Measurements from ENCODE around the gene ARHGAP45.
A peak's percentile ranks its signal among the peaks of the same experiment; 100 is the strongest.
"Not testable (repeated sequence)": the region's sequence is repeated elsewhere in the genome, so short reads cannot be mapped to it uniquely, and the experiment has no call there.

Gene ARHGAP45, protein sequence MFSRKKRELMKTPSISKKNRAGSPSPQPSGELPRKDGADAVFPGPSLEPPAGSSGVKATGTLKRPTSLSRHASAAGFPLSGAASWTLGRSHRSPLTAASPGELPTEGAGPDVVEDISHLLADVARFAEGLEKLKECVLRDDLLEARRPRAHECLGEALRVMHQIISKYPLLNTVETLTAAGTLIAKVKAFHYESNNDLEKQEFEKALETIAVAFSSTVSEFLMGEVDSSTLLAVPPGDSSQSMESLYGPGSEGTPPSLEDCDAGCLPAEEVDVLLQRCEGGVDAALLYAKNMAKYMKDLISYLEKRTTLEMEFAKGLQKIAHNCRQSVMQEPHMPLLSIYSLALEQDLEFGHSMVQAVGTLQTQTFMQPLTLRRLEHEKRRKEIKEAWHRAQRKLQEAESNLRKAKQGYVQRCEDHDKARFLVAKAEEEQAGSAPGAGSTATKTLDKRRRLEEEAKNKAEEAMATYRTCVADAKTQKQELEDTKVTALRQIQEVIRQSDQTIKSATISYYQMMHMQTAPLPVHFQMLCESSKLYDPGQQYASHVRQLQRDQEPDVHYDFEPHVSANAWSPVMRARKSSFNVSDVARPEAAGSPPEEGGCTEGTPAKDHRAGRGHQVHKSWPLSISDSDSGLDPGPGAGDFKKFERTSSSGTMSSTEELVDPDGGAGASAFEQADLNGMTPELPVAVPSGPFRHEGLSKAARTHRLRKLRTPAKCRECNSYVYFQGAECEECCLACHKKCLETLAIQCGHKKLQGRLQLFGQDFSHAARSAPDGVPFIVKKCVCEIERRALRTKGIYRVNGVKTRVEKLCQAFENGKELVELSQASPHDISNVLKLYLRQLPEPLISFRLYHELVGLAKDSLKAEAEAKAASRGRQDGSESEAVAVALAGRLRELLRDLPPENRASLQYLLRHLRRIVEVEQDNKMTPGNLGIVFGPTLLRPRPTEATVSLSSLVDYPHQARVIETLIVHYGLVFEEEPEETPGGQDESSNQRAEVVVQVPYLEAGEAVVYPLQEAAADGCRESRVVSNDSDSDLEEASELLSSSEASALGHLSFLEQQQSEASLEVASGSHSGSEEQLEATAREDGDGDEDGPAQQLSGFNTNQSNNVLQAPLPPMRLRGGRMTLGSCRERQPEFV

DNA sequence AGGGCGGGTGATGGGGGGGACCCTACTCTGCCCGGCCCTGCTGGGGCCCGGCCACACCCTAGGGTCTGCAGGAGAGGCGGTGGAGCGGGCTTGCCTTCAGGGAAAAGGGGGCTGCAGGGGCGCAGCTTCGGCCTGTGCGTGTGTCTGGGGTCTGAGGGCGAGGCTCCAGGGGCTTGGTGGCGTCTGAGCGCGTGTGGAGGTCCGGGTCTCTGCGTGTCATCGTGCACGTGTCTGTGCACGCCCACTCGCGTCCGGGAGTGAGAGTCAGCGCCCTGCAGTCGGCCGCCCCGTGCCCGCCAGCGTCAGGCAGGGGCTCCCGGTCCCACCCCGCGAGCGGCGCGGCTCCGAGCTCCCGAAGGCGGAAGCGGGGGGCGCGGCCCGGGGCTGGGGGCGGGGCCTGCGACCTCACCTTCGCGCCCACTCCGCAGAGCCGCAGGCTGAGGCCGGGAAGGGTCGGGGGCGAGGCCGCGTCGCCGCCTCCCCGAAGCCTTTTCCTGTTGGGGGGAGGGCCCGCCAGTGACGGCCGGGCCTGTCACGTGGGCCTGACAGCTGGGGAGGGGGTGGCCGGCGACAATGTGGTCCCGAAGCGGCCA is at the start of gene ARHGAP45:
TSS of gene ARHGAP45 (plus strand) at position 420 of the 593 bp plus-strand sequence. CDS start 239 bp downstream, outside the sequence.
- DNase-seq (ENCODE audit: low spot score), result no peak

DNA sequence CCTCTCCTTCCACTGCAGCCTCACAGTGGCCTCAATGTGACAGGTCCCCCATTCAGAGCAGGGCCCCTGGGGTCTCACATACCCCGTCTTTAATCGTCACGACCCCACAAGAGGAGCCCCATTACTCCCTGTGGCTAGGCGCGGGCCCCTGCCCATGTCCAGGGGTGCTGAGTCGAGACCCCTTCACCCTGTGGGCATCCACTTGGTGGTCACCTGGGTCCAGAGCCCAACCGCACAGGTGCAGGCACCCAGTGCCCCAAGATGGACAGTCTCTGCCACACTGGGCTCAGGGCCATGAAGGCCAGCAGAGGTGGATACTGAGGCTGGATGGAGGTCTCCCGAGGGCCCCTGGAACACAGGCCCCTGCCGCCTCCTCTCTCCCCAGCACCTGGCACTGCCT is 49.1 kb upstream of the ARHGAP45 start:
- no peak for DNase-seq (ENCODE audit: low spot score)

DNA sequence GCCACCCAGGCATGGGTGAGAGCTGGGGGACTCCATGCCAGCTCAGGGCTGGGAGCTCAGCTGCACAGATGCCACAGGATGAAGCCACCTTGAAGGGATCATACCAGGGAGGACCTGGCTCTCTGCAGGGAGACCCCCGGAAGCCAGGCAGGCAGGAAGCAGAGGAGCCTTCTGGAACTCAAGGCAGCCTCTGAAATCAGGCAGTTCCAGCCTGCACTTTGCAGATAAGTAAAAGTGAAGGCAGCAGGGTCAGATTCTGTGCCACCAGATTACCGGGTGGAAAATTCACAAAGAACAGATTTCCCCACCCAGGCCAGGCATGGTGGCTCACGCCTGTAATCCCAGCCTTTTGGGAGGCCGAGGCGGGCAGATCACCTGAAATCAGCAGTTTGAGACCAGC is 48.6 kb upstream of the ARHGAP45 start:
- no peak for DNase-seq (ENCODE audit: low spot score)

DNA sequence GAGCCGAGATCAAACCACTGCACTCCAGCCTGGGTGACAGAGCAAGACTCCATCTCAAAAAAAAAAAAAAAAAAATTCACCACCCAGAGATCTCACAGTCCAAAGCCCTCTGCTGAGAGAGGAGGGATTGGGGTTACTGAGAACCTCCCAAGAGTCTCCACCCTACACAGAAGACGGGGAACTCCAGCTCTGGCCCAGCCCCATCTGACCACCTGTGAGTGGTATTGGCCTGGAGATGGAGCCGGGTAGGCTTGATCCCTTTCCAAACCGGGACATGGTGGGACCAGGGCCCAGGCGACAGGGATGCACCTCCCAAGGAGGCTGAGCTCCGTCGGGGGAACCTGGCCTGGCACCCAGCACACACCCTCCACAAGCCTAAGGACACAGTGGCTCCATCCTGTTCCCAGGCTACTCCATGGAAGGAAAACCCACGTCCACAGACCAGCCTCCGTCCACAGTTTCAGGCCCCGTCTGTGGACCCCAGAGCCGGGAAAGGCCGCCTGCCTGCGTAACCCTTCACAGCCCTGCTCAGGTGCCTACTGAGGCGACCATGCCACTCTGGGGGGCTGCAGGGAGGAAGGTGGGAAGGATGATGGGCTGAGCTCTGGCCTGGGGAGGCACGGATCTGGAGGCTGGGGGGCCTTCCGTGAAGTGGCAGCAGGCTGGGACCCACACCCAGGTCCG is 47.9 kb upstream of the ARHGAP45 start:
- no peak for DNase-seq (ENCODE audit: low spot score)

DNA sequence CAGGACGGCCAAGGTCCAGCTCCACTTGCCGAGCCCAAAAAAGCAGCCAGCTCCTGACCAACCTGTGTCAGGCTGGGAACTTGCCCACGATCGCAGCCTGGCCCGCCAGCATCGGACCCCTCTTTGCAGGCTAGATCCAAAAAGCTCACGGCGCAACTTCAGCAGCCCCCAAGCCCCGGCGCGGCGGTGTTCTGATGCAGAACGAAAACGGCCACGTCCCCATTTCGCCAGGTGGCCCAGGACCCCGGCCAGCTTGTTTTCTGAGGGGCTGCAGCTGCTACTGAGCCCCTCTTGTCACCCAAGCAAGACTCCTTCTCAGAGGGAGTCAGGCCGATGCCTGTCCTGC is 47.4 kb upstream of the ARHGAP45 start:
- no peak for DNase-seq (ENCODE audit: low spot score)

DNA sequence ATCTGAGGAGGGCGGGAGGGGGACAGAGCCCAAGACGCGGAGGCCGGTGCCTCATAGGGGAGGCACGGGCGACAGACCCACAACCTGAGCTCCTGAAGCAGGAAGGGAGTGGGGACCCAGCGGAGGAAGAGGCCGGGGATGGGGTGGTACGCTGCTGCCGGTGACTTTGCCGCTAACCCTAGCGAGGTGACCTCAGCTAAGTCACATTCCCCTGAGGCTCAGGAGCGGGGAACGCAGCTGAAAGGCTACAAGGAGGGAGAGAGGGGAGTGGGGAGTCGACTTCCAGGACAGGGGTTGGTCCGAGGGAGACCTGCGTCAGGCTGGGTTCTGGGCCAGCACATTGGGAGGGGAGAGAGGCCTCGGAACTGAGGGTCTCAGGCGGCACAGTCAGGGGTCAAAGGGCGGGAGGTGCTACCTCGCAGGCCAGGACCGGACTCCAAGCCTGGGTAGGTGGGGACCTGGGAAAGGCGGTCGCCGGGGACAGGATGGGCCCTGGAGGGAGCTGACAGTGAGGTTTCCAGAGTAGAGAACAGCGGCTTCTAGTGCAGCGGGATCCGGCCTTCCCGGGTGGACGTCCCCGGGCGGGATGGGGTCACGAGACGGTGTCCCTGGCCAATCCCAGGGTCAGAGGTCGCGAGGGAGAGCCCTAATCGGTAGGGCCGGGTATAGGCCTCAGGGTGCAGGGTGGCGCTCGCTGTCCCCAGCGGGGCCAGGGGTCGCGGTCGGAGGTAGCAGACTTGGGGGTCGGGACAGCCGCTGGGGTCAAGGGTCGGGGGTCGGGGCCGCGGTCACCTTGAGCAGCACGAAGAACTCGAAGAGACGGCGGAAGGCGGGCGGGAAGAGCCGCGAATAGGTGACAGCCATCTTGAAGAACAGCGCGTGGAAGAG is 46.7 kb upstream of the ARHGAP45 start:
- no peak for DNase-seq (ENCODE audit: low spot score)

DNA sequence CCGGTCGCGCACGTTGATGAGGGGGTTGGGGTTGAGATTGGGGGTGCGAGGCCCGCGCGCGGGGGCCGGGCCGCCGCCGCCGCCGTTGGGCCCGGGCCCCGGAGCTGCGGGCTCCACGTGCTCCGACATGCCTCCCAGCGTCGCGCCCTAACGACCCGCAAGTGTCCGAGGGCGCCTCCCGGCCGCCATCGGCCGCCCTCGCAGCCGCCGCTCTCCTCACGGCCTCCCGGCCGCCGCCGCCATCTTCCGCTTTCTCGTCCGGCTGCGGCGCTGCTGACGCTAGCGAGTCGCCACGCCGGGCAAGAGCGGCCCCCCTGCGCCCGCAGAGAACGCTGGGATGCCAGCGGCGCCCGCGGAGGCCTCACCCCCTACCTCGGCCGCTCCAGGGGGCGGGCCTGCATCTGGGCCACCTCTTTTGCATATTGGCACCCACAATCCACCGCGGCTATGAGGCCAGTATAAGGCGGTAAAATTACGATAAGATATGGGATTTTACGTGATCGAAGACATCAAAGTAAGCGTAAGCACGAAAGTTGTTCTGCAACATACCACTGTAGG is 46.0 kb upstream of the ARHGAP45 start, which contains the start of gene TMEM259:
TSS of gene TMEM259 (minus strand) at position 256 of the 558 bp plus-strand sequence. CDS start at position 129, 127 bp downstream.
- DNase-seq (ENCODE audit: low spot score), result peak; percentile 98

DNA sequence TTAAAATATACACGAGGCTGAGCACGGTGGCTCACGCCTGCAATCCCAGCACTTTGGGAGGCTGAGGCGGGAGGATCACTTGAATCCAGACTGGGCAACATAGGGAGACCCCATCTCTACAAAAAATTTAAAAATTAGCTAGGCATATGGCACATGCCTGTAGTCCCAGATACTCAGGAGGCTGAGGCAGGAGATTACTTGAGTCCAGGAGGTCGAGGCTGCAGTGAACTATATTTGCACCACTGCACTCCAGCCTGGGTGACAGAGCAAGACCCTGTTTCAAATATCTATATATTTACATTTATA is 43.1 kb upstream of the ARHGAP45 start:
- not testable (repeated sequence) for DNase-seq (ENCODE audit: low spot score)

DNA sequence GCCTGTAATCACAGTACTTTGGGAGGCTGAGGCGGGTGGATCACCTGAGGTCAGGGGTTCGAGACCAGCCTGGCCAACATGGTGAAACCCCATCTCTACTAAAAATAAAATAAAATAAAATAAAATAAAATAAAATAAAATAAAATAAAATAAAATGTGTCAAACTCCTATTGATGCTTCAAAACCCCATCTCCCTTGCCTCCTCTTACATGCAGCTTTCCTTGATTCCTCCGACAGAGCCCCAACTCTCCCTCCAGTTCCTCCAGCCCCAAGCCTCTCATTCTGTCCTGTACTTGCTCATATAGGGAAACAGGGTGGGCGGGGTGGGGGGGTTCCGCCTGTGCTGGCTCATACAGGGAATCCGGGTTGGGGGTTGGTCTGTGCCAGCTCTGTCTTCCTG is 41.9 kb upstream of the ARHGAP45 start:
- not testable (repeated sequence) for DNase-seq (ENCODE audit: low spot score)

DNA sequence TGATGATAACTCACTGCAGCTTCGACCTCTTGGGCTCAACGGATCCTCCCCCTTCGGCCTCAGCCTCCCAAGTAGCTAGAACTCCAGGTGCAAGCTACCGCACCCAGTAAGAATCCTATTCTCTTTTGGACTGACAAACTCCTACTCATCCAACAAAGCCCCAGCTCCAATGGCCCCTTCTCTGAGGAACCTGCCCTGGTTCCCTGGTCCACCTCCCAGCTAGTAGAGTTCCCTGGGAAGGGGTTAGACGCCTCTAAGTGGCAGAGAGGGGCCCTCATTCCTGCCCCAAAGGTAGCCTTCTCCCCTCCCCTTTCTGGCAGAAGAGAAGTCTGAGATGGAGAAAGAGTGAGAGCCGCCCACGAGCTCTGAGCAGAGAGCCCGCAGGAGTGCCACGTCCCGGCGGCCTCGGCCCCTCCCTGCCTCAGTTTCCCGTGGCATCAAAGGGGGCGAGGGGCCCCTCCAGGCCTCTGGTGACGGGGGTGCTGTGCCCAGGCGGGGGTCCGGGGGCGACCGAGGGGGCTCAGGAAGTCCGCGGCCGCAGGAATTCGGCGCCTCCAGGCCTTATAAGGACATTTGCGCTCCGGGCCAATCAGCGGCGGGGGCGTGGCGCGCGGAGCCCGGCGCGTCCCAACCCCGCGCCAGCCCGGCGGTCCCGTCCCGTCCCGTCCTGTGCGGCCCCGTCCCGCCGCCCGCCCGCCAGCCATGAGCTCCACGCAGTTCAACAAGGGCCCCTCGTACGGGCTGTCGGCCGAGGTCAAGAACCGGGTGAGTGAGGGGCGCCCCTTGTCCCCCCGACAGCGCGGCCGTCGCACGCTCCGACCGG is 40.8 kb upstream of the ARHGAP45 start, which contains the start of gene CNN2:
TSS of gene CNN2 (plus strand) at position 649 of the 823 bp plus-strand sequence. CDS start at position 703, 54 bp downstream.
- DNase-seq (ENCODE audit: low spot score), result peak; percentile 81

DNA sequence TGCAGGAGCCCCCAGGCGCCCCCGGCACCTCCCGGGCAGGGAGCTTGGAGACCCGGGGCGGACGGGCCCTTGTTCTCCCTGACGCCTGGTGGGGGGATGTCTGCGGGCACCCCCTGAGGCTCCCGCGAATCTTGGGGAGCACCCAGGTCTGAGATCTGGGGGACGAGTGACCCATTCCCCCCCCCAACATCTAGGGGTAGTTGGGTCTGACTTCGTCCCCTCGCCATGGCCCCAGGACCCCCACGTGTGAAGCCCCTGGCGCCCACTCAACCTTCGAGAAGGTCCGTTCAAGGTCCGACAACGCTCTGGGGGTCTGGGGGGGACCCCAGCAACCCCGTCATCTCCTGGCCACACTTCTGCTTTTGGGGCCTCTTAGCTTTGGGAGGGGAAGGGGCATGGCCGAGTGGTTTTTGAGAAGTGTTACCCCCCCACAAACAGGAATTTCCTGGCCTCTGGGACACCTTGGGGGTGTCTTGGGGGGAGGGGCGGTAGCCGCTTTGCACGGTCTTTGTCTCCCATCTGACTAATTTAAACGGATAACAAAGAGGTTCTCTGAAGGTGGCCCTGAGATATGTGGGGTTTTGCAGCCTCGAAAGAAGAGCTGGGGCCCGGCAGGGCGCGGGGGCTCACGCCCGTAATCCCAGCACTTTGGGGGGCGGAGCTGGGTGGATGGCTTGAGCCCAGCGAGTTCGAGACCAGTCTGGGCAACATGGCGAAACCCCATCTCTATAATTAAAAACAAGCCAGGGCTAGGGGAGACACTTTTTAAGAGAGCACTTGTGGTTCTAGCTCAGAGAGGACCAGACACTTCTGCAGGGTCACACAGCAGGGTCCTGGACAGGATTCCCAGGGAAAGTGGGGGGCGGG is 40.0 kb upstream of the ARHGAP45 start:
- DNase-seq (ENCODE audit: low spot score), result no peak

DNA sequence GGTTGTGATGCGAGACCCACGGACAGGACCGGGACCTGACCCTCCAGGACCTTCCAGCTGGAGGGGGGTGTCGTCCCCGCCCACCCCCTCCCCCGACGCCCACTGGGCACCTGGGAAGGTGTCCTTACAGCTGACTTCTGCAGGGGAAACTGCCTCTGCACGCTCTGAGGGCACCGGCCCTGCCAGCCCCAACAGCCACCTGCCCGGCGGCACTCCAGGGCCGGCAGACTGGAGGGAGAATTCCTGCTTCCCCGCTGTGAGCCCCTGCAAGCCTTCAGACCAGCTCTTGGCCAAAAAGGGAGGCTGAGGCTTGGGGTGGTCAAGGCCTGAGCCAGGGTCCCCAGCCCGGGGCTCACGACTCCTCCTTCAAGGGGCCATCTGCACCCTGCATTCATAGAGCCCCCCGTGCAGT is 39.3 kb upstream of the ARHGAP45 start:
- DNase-seq (ENCODE audit: low spot score), result peak; percentile 16

DNA sequence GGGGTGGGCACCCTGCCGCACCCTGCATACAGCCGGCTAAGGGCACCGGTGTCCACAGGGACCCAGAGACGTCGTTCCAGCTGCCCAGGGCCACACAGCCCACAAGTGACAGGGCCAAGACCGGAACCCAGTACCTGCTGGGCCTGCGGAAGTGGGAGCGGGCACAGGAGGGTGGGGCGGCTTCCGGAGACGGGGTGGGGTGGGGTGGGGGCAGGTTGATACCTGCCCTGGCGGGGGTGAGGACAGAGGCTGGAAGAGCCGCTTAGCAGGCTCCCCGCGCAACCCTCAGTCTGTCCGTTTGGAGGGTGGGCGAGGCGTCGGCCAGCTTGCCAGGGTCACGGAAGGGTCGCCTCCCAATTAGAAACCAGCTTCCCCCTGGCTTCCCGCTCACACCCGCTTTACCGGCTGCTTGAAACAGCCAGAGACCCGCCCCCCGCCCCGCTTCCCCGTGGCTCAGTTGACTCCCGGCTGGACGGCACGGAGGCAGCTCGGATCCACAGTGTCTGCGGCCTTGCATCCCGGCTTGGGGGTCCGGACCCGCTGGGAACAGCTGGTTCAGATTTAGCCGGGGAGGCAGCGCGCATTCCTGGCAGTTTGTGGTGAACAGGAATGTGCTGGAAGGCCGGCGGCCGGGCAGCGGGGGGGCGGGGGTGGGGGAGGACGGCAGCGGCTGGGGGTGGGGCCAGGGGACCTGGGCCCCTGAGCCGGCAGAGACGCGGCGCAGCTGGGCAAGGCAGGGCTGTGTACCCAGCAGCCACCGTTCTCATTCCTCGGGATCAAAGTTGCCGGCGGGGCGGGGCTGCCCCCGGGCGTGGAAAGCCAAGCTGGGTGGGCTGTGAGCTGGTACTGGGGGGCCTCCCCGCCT is 38.7 kb upstream of the ARHGAP45 start:
- DNase-seq (ENCODE audit: low spot score), result peak; percentile 75

DNA sequence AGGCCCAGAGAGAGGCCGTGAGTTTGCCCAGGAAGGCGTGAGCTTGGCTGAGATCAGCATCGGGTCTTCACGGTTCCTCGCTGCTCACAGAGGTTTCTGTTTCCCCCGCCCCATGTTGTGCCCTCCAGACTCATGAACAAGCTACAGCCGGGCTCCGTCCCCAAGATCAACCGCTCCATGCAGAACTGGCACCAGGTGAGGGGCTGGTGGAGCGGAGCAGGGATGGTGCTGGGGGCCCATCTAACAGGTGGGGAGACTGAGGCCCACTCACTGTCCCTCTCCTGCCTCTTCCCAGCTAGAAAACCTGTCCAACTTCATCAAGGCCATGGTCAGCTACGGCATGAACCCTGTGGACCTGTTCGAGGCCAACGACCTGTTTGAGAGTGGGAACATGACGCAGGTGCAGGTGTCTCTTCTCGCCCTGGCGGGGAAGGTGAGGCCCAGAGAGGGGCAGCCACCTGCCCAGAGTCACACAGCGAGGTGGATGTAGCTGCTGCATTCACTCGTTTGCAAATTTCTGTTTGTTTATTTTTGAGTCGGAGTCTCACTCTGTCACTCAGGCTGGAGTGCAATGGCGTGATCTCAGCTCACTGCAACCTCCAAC is 34.6 kb upstream of the ARHGAP45 start:
- DNase-seq (ENCODE audit: low spot score), result no peak

DNA sequence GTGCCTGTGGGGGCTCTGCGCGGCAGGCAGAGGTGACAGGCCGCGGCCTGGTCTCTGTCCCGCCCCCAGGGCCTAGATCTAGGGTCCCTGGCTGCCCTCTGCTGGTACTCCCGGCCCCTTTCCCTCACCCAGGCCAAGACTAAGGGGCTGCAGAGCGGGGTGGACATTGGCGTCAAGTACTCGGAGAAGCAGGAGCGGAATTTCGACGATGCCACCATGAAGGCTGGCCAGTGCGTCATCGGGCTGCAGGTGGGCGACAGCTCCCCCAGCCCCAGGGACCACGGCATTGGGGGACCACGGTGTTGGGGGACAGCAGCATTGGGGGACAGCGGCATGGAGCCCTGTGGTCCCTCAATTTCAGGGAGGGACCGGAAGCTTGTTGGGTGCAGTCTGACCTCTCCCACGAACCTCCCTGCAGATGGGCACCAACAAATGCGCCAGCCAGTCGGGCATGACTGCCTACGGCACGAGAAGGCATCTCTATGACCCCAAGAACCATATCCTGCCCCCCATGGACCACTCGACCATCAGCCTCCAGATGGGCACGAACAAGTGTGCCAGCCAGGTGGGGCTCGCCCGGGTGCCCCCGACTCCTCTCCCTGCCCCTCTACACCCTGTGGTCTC is 30.9 kb upstream of the ARHGAP45 start:
- DNase-seq (ENCODE audit: low spot score), result no peak

DNA sequence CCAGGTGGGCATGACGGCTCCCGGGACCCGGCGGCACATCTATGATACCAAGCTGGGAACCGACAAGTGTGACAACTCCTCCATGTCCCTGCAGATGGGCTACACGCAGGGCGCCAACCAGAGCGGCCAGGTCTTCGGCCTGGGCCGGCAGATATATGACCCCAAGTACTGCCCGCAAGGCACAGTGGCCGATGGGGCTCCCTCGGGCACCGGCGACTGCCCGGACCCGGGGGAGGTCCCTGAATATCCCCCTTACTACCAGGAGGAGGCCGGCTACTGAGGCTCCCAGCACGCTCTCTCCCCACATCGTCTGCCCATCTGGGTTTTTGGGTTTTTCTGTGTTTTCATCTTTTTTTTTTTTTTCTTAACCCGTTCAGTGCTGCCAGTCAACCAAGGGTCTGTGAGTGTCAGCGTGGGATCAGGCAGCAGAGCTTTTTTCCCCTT is 29.3 kb upstream of the ARHGAP45 start:
- no peak for DNase-seq (ENCODE audit: low spot score)
